Retinal pigment epithelial cell (primary cell): ENCODE measurements around the gene CD33.

Experiments used
- DNase-seq: peaks from one replicate; pipeline ENCODE4 v3.0.0-alpha.2; 2010; ENCODE audit warnings: low read depth
- H3K4me3 ChIP-seq: 2 replicates; pipeline ENCODE4 v1.5.1; 2011; ENCODE audit warnings: mild to moderate bottlenecking, low read length, control low read depth, moderate library complexity
- CTCF ChIP-seq: conservative IDR thresholded peaks from 2 replicates; pipeline ENCODE4 v1.5.1; 2011; ENCODE audit warnings: low read depth, low read length, control low read depth, inconsistent platforms

CD33 gene

GRCh38 chr19:51250786-51251467, 26.0 kb downstream of the CD33 start, which contains the start of gene SIGLECL1:
Gene SIGLECL1 (plus strand): TSS chr19:51251080. CDS start chr19:51264073, 12,993 bp downstream.
- H3K4me3 ChIP-seq: no peak within 1 kb of the TSS
- no peak for TF ChIP-seq CTCF
- DNase-seq: no peak

- DNase-seq: no peak
- no peak overlapping the region for H3K4me3 ChIP-seq
- TF ChIP-seq CTCF: no peak
These were observed 26.6 kb downstream of the CD33 start for GRCh38 chr19:51251468-51251820.

- no peak for DNase-seq
- H3K4me3 ChIP-seq: no peak overlapping the region
- no peak for TF ChIP-seq CTCF
These were observed 27.6 kb downstream of the CD33 start for GRCh38 chr19:51252306-51253079.

GRCh38 chr19:51253088-51253806, 28.4 kb downstream of the CD33 start:
- no peak for DNase-seq
- TF ChIP-seq CTCF: no peak
- H3K4me3 ChIP-seq: no peak overlapping the region

- no peak for TF ChIP-seq CTCF
- no peak for DNase-seq
- no peak overlapping the region for H3K4me3 ChIP-seq
These were observed 31.3 kb downstream of the CD33 start for GRCh38 chr19:51256155-51256625.

GRCh38 chr19:51257471-51257870, 32.6 kb downstream of the CD33 start:
- DNase-seq: no peak
- no peak overlapping the region for H3K4me3 ChIP-seq
- no peak for TF ChIP-seq CTCF
